Common myeloid progenitor, CD34-positive (primary cell): ENCODE results near the gene KCNJ5.

Source experiments
- CTCF ChIA-PET: fragments of 350-600 bp; sonication (Branson Sonifier 250); formaldehyde crosslinking; loops from one replicate; lab custom pipeline; 2021; ENCODE audit warnings: antibody characterized with exemption; lab: Charles Lee
- POLR2A ChIA-PET: fragments of 350-600 bp; sonication (Branson Sonifier 250); formaldehyde crosslinking; loops from one replicate; lab custom pipeline; 2021; ENCODE audit warnings: antibody characterized with exemption; lab: Charles Lee
- DNase-seq, 3 donors: peaks; one replicate each; pipeline versions ENCODE4 v3.0.0 to v3.0.0-alpha.2; 2013
- H3K27ac ChIP-seq, 2 experiments: 1 replicate in 1 of 2; 2 replicates in 1 of 2; pipeline ENCODE4 v1.7.0; 2013; ENCODE audit warnings: inconsistent platforms in 2 of 2, low read length in 2 of 2, mild to moderate bottlenecking in 2 of 2, low read depth in 1 of 2, moderate library complexity in 1 of 2; ENCODE audit not compliant: severe bottlenecking in 2 of 2, insufficient read depth in 1 of 2, poor library complexity in 1 of 2
- H3K27me3 ChIP-seq, 5 experiments: replicated peaks in 2 of 5; 1 replicate in 3 of 5; 2 replicates in 2 of 5; pipeline versions ENCODE4 v1.6.1 to v1.7.0; 2013; ENCODE audit warnings: low read length in 4 of 5, mild to moderate bottlenecking in 2 of 5, moderate library complexity in 2 of 5, inconsistent platforms in 1 of 5; ENCODE audit not compliant: insufficient read depth in 5 of 5, control insufficient read depth in 4 of 5
- H3K36me3 ChIP-seq, 4 experiments: 1 replicate in 2 of 4; 2 replicates in 2 of 4; pipeline versions ENCODE4 v1.6.1 to v1.7.0; 2013; ENCODE audit warnings: low read length in 3 of 4, control low read depth in 1 of 4, mild to moderate bottlenecking in 1 of 4; ENCODE audit not compliant: control insufficient read depth in 4 of 4, insufficient read depth in 4 of 4
- H3K4me1 ChIP-seq, 4 experiments: 1 replicate in 3 of 4; 2 replicates in 1 of 4; pipeline versions ENCODE4 v1.6.1 to v1.7.1; 2013; ENCODE audit warnings: low read length in 3 of 4, mild to moderate bottlenecking in 3 of 4, control low read depth in 1 of 4, inconsistent platforms in 1 of 4, moderate library complexity in 1 of 4; ENCODE audit not compliant: control insufficient read depth in 4 of 4, insufficient read depth in 4 of 4; ENCODE audit errors: control extremely low read depth in 1 of 4
- H3K4me3 ChIP-seq, 7 experiments: 1 replicate in 4 of 7; 2 replicates in 3 of 7; pipeline versions ENCODE4 v1.5.1 to v1.7.0; 2013; ENCODE audit warnings: mild to moderate bottlenecking in 7 of 7, low read length in 6 of 7, moderate library complexity in 6 of 7, inconsistent platforms in 2 of 7, low read depth in 2 of 7, control low read depth in 1 of 7; ENCODE audit not compliant: insufficient read depth in 4 of 7, control insufficient read depth in 1 of 7; ENCODE audit errors: extremely low read depth in 1 of 7
- H3K9me3 ChIP-seq, 5 experiments: 1 replicate in 4 of 5; 2 replicates in 1 of 5; pipeline versions ENCODE4 v1.6.1 to v1.7.1; 2013; ENCODE audit warnings: low read length in 4 of 5, mild to moderate bottlenecking in 2 of 5, inconsistent platforms in 1 of 5, low read depth in 1 of 5, moderate library complexity in 1 of 5; ENCODE audit not compliant: control insufficient read depth in 4 of 5, insufficient read depth in 2 of 5; ENCODE audit errors: control extremely low read depth in 1 of 5
- WGBS: methylation state at CpG from one replicate; pipeline ENCODE4 v1.1.5; 2013; ENCODE audit not compliant: insufficient coverage; 5-methylcytosine and 5-hydroxymethylcytosine counted together

Gene KCNJ5

DNA sequence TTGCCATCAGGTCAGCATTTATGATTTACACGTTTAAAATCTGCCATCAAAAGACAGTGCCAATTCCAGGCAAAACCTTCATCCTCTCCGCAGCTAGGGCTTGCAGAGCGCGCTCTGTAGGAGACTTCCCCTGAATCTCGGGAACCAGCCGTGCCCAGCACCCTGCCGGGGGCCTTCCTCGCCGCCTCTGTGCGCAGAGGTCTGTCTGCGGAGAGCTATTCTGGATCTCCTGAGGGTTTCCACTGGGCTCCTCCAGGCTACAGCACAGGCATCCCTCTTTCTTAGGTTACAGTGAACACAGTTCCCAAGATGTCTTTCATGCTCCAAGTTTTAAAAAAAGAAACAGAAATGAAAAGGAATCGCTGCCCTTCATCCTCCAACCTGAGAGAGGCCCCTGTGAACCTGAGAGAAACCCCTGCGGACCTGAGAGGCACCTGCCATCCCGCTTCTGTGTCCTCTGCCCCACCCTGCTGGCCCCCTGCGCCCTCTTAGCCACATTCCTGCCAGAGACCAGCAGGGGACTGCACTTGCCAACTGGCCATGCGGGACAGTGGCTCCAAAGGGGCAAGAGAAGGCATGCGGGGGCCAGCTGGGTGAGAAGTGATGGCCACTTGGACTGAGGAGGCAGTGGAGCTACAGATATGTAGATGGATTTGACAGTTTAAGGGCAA, 35.4 kb downstream of the KCNJ5 start:
- 88% methylated on average over 14 of the region's 17 CpGs for WGBS

GRCh38 chr11:128927108-128927461, 35.9 kb downstream of the KCNJ5 start:
- Histone ChIP-seq H3K36me3 (no peaks in the 10 kb centered on the region), H3K4me3 (no peak overlapping the region), H3K27me3 (peaks cover 0 to 9% (median 0%) of the 10 kb centered on the region in 5 experiments), H3K4me1 (peaks cover 0 to 6% (median 0%) of the 10 kb centered on the region in 4 experiments), H3K27ac (no peak overlapping the region), H3K9me3 (no peaks in the 10 kb centered on the region)
- DNase-seq: no peak
- WGBS: 97% methylated on average over 6 of the region's 11 CpGs
- ChIA-PET CTCF (interaction anchor here (1.9 to 5.3 kb wide), 5 partner anchors 8 to 41 kb away, joined by 5 to 25 read pairs (median 9); no protein-coding TSS in a partner anchor), POLR2A (no interaction called here)

More for the DNA sequence above, 35.4 kb downstream of the KCNJ5 start:
- ChIA-PET POLR2A (interaction anchor here (0.7 kb wide), 1 partner anchor 247 kb away, joined by 5 read pairs; no protein-coding TSS in a partner anchor), CTCF (interaction anchor here (1.1 to 5.3 kb wide), 7 partner anchors 19 to 41 kb away, joined by 4 to 25 read pairs (median 9); no protein-coding TSS in a partner anchor)
- no peak for DNase-seq
- Histone ChIP-seq H3K9me3 (no peaks in the 10 kb centered on the region), H3K4me3 (no peak overlapping the region), H3K27ac (no peak overlapping the region), H3K36me3 (no peaks in the 10 kb centered on the region), H3K27me3 (peaks cover 0 to 9% (median 0%) of the 10 kb centered on the region in 5 experiments), H3K4me1 (peaks cover 0 to 6% (median 0%) of the 10 kb centered on the region in 4 experiments)

- 97% methylated on average over 10 of the region's 12 CpGs for WGBS
- Histone ChIP-seq H3K27me3 (peaks cover 0 to 9% (median 0%) of the 10 kb centered on the region in 5 experiments), H3K27ac (no peak overlapping the region), H3K4me3 (no peak overlapping the region), H3K9me3 (no peaks in the 10 kb centered on the region), H3K4me1 (peaks cover 0 to 6% (median 0%) of the 10 kb centered on the region in 4 experiments), H3K36me3 (no peaks in the 10 kb centered on the region)
- CTCF ChIA-PET: interaction anchor here (0.9 to 5.3 kb wide), 9 partner anchors 9 to 771 kb away, joined by 3 to 25 read pairs (median 6); no protein-coding TSS in a partner anchor
- peak in 1 of 3 donors; percentile 15 for DNase-seq
- POLR2A ChIA-PET: no interaction called here
These were observed 36.7 kb downstream of the KCNJ5 start for GRCh38 chr11:128927683-128928336.

- peak in 2 of 3 donors; percentile 48 to 51 for DNase-seq
- peak overlapping the region in 1 of 7 experiments; percentile 11 for H3K4me3 ChIP-seq
- H3K36me3 ChIP-seq: no peaks in the 10 kb centered on the region
- 75% methylated on average over 5 of the region's 5 CpGs for WGBS
- H3K4me1 ChIP-seq: peaks cover 0 to 6% (median 0%) of the 10 kb centered on the region in 4 experiments
- peaks cover 0 to 4% (median 0%) of the 10 kb centered on the region in 5 experiments for H3K9me3 ChIP-seq
- ChIA-PET POLR2A (no interaction called here), CTCF (interaction anchor here (0.9 to 5.3 kb wide), 10 partner anchors 9 to 771 kb away, joined by 3 to 25 read pairs (median 6); no protein-coding TSS in a partner anchor)
- H3K27ac ChIP-seq: no peak overlapping the region
- H3K27me3 ChIP-seq: peaks cover 0 to 9% (median 0%) of the 10 kb centered on the region in 5 experiments
These were observed 37.2 kb downstream of the KCNJ5 start for GRCh38 chr11:128928400-128928799.

- Histone ChIP-seq H3K9me3 (peaks cover 0 to 10% (median 5%) of the 10 kb centered on the region in 5 experiments), H3K27ac (no peak overlapping the region), H3K4me1 (peaks cover 0 to 6% (median 0%) of the 10 kb centered on the region in 4 experiments), H3K36me3 (no peaks in the 10 kb centered on the region), H3K27me3 (peaks cover 0 to 6% (median 0%) of the 10 kb centered on the region in 5 experiments), H3K4me3 (no peak overlapping the region)
- ChIA-PET POLR2A (no interaction called here), CTCF (interaction anchor here (0.7 to 5.3 kb wide), 5 partner anchors 18 to 44 kb away, joined by 3 to 25 read pairs (median 9); no protein-coding TSS in a partner anchor)
- DNase-seq: no peak
- WGBS: 91% methylated on average over 4 of the region's 5 CpGs
These were observed 38.3 kb downstream of the KCNJ5 start for GRCh38 chr11:128929468-128929867.

GRCh38 chr11:128929991-128930390, 38.8 kb downstream of the KCNJ5 start:
- H3K4me1 ChIP-seq: peaks cover 0 to 6% (median 0%) of the 10 kb centered on the region in 4 experiments
- ChIA-PET POLR2A (no interaction called here), CTCF (interaction anchor here (1.6 kb wide), 1 partner anchor 22 kb away, joined by 5 read pairs; no protein-coding TSS in a partner anchor)
- H3K27ac ChIP-seq: no peak overlapping the region
- H3K9me3 ChIP-seq: peaks cover 0 to 10% (median 5%) of the 10 kb centered on the region in 5 experiments
- no peaks in the 10 kb centered on the region for H3K36me3 ChIP-seq
- 98% methylated on average over 10 of the region's 12 CpGs for WGBS
- H3K27me3 ChIP-seq: peaks cover 0 to 5% (median 0%) of the 10 kb centered on the region in 5 experiments
- no peak for DNase-seq
- H3K4me3 ChIP-seq: no peak overlapping the region
